Hematopoietic multipotent progenitor cell (in vitro differentiated cells): ENCODE measurements around the gene ARHGEF1. TPM values are rescaled to one million over a fixed set of nuclear protein-coding genes. Genes with fewer than 3 reads are reported as not detected.

Source experiments
- DNase-seq, 3 donors: peaks; one replicate each; pipeline ENCODE4 v3.0.0-alpha.2; 2011 to 2015; ENCODE audit warnings: low read depth in 2 of 3, low spot score in 2 of 3
- total RNA-seq: library from RNA; depleted of rRNA; stranded (reverse); fragments of >200 nt; gene quantifications from one replicate; pipeline ENCODE4 v1.2.3, GENCODE V29; 2012

ARHGEF1 gene
- total RNA-seq, 1 donor, result 74.6 TPM

DNA sequence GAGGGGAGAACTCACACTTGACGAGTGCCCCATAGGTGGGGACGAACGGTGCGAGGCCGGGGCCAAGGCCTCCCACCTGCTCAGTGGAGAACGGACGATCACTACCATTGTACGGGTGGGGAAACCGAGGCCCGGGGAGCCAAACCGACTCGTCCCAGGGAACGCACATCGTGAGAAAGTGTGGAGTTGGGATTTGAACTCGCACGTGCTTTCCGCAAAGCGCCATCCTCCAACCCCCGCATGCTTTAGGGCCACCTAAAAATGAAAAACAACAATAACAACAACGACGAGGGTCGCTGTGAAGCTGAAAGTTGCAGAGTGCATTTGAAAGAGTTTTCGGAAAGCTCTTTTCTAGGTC is 458 bp downstream of the ARHGEF1 start:
- no peak for DNase-seq

DNA sequence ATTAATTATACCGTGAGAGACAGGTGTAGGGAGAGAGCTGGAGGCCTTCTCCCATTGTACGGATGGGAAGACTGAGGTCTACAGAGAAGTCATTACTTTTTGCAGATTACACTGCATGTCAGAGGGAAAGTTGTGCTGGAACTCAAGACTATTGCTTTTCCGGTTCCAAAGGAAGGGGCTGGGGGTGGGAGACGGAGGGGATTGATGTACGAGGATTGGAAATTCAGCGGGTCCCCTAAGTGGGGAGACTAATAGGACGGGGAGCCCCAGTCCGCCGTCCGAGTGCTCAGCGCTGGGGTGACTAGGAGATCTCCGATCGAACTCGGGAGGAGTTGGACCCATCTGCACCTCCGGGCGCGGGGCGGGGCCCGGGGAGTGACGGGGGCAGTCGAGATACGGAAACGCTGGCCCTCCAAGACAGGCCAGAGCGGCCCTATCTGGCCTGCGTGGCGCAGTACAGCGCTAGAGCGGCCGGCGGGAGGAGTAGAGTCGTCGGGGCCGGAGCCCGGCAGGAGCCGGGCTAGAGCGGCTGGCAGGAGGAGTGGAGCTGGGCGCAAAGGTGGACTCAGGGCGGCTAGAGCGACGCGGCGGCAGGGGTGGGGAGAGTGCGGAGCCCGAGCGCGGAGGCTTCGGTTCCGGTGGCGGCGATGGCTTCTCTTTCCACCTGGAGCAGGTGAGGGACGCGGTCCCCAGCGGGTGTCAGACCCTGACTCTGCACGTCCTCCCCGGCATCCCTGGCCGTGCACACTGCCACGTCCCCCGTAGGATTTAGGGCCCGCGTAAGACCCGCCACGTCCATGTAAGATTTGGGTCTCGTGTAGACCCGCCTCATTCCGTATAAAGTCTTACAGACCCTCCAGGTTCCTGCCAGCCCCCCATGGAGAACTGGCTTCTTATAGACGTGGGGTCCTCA is 1.1 kb downstream of the ARHGEF1 start:
- peak; percentile 67 to 96 (median 95) for DNase-seq

GRCh38 chr19:41886761-41887710 is 4.1 kb downstream of the ARHGEF1 start:
- peak in 2 of 3 donors; percentile 58 to 72 for DNase-seq

DNA sequence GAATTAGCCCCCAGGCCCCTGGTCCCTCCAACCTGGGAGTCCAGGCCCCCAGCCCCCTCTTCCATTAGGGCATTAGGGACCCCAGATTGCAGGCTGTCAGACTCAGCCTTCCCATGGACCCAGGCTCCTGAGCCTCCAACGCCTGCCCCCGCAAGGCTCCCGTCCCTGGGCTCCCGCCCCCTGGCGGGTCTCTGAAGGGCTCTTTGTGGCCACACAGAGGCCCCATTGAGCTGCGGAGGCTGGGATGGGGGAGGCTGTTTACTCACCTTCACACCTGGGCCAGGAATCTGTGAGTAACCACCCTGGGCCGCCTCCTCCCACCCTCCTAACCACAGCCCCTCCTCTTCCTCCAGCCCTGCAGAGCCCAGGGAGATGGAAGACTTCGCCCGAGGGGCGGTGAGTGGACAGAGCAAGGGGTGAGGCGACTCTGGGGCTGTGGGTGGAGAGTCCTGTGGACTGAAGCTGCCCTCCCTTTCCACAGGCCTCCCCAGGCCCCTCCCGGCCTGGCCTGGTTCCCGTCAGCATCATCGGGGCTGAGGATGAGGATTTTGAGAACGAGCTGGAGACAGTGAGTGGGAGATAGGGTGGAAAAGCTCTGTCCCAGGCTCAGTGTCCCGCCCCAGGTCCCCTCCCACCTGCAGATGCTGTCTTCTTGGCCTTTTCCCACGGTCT is 4.9 kb downstream of the ARHGEF1 start:
- DNase-seq, result peak; percentile 53 to 75 (median 69)

DNA sequence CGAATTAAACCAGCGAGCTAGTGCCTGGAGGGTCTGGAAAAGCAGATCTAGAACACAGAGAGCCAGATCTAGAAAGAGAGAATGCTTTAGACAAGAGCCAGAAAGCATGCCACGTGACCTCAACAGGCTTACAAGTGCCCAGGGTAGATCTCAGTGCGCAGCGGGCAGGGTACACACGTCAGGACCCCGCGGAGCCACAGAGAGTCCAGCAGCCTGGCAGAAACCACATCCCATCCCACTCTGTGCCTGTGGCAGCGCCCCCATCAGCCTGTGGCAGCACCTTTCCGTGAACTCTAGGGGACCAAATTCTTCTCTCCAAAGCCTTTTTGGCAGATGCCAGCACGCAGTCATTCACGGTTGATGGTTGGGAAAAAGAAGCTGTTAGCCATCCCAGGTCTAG is 5.9 kb downstream of the ARHGEF1 start:
- DNase-seq, result no peak

DNA sequence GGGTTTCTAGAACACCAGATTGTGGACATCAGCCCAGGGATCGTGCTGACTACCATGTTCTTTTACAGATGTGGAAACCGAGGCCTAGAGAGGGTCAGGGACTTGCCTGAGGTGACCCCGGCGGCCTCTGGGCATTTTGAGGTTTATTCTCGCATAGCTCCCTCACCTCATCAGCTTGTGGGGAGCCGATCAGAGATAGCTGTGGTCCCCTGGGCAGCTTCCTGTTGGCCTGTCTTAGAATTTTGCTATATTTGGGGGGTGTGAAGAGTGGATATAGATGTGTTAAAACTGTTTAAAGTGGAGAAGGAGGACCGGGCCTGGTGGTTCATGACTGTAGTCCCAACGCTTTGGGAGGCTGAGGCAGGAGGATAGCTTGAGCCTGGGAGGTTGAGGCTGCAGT is 6.9 kb downstream of the ARHGEF1 start:
- no peak for DNase-seq

- no peak for DNase-seq
Measured at GRCh38 chr19:41890936-41891335, 8.0 kb downstream of the ARHGEF1 start.

DNA sequence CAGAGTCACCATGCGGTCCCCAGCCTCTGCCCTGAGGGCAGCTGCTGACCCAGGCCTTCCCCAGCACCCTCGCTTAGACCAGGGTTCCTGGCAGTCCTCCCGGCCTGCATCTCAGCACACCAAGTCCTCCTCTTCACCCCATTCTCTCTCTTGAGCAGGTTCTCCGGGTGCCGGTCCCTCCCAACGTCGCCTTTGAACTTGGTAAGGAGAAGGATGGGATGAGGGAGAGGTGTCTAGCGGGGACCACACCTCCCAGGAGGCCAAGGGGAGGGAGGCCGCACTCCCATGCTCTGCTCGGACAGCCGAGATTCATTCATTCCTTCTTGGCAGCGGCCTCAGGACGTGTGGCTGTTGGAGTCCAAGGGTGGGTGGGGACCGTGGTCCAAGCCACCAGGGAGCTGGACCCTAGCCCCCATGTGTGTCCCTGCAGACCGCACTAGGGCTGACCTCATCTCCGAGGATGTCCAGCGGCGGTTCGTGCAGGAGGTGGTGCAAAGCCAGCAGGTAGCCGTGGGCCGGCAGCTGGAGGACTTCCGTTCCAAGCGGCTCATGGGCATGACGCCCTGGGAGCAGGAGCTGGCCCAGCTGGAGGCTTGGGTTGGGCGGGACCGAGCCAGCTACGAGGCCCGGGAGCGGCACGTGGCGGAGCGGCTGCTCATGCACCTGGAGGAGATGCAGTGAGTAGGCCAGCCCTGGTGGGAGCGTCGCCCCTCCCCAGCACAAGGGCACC is 9.4 kb downstream of the ARHGEF1 start:
- DNase-seq, result no peak

DNA sequence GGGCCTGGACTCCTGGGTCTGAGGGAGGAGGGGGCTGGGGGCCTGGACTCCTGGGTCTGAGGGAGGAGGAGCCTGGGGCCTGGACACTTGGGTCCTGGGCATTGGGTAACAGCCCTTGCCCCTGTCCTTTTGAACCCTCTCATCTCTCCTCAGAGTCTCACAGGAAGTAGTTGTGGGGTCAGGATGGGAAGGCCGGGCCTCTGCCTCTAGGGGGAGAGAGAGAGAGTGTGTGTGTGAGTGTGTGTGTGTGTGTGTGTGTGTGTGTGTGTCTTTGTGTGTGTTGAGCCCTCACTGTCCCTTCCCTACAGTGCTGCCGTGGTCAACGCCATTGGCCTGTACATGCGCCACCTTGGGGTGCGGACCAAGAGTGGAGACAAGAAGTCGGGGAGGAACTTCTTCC is 10.9 kb downstream of the ARHGEF1 start:
- no peak for DNase-seq

DNA sequence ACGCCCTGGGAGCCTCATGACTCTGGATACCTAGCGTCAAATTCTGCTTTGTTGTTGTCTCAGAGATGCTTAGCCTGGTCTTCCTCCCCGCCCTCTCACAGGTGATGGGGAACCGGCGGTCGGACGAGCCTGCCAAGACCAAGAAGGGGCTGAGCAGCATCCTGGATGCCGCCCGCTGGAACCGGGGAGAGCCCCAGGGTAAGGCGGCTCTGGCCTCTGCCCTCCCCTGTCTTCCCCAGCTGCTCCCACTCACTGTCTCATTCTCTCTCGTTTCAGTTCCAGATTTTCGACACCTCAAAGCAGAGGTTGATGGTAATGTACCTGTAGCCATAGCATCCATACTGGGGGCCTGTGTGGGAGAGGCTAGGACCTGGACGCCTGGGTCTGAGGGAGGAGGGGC is 11.4 kb downstream of the ARHGEF1 start:
- no peak for DNase-seq

DNA sequence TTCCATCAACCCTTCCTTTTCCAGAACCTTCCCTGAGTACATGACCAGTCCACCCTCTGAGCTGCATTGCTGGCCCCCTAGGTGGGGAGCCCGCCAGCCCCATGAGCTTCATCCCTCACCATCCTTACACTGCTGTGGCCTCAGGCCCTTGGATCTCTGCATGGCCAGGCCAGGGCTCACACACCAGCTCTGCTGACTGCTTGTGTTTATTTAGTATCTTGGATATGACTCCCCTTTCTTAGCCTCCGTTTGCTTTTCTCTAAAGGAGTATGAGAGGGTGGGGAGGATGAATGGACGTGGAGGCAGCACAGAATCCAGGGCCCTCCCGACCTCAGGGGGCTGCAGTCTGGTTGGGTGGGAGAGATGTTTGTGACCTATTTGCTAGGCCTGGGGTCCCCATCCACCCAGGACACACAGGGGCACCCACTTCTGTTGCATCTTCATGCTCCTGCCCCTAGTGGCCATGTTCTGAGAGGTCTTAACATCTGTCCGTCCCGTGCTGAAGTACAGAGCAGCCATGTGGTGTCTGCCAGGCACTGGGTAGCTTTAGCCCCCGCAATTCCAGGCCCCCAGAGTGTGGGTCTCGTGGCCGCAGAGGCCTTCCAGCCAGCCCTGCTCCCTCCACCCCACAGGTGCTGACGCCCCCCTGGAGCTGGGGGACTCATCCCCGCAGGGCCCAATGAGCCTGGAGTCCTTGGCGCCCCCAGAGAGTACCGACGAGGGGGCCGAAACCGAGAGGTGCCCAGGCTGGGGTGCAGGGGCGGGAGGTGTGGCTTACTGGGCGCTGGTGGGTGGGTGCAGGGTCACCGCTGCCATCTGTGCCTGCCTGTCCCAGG is 13.0 kb downstream of the ARHGEF1 start:
- no peak for DNase-seq

- no peak for DNase-seq
Measured at GRCh38 chr19:41896581-41896942, 13.6 kb downstream of the ARHGEF1 start.

DNA sequence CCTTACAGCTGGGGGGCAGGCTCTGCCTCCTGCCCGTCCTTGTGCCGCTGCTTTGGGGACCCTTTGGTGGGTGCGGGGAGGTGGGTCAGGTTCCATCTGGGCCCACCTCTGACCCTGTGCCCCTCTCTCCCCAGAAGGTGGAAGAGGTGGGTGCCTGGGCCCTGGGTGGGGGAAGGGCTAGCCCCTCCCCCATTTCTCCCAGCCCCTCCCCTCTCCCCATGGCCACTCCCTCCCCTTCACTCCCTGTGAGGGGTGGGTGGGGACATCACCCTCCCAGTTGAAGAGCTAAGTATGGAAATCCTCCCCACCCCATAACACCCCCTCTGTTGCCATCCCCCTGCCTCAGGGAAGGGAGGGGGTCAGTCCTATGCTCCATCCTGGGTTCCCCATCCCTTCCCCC is 14.2 kb downstream of the ARHGEF1 start:
- no peak for DNase-seq

- DNase-seq, result no peak
Measured at GRCh38 chr19:41897820-41898219, 14.8 kb downstream of the ARHGEF1 start.

DNA sequence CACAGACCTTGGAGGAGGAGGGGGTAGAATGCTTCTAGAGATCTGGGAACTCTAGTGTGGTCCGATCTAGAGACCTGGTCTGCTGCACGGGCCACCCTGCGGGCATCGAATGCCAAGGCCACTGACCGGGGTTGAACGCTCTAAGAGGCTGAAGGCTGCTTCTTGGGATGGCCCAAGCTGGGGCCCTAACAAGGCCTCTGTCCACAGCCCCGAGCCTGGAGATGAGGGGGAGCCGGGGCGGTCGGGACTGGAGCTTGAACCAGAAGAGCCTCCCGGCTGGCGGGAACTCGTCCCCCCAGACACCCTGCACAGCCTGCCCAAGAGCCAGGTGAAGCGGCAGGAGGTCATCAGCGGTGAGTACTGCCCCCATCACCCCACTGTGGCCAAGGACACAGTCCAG is 15.3 kb downstream of the ARHGEF1 start:
- no peak for DNase-seq

GRCh38 chr19:41901707-41902360 is 18.9 kb downstream of the ARHGEF1 start:
- DNase-seq, result no peak

DNA sequence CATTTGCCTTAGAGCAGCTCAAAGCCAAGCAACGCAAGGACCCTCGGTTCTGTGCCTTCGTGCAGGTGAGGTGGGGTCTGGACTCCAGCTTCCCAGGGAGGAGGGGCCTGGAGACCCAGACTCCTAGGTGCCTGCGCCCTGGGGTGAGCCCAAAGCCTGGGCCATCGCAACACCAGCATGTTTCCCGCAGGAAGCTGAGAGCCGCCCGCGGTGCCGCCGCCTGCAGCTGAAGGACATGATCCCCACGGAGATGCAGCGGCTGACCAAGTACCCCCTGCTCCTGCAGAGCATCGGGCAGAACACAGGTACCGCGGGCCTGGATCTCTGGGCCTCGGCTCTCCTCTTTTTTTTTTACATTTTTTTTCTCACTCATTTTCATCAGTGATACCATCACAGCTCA is 19.6 kb downstream of the ARHGEF1 start:
- DNase-seq, result no peak

- no peak for DNase-seq
Measured at GRCh38 chr19:41903193-41903953, 20.4 kb downstream of the ARHGEF1 start.
